HPDE6-E6E7 (cell line): Measurements from ENCODE around the gene PCCB.
"Not testable (repeated sequence)": the region's sequence is repeated elsewhere in the genome, so short reads cannot be mapped to it uniquely, and the experiment has no call there.

ENCODE experiments used
- DNase-seq: peaks from one replicate; pipeline ENCODE4 v3.0.0; 2011; ENCODE audit warnings: missing footprints; ENCODE audit errors: extremely low spot score

PCCB gene

DNA sequence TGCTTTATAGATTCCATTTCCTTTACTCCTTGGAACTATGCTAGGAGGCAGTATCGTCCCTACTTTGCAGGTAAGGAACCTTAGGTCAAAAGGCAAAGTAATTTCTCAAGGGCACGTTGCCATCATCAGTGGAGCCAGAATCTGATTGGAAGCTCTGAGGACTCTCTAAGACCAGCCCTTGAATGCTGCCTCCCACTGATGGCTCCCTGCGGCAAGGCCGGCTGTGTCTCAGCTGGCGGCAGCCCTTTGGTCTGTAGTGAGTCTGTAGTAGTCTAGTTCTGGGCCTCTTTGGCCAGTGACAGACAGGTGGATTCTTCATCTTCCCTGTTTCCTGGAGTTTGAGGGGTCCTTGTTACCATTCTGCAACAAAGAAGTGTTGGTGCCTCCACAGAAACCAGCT, 76.2 kb downstream of the PCCB start:
- no peak for DNase-seq

DNA sequence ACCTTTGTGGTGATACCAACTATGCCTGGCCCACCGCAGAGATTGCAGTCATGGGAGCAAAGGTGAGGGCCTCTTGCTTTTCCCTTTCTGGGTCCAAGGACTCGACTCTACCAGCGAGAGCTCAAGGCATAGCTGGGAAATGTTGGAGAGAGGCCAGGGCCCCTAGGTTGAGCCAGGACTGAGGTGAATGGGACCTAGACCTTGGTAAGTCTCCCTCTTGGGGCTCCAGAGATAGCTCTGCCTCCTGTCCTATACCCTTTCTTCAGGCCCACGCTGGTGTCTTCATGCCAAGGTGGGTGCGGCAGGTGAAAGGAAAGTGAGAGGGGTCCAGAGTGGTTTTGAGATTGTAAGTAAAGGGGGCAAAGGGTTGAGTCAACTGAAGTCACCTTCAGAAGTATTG, 77.5 kb downstream of the PCCB start:
- no peak for DNase-seq

DNA sequence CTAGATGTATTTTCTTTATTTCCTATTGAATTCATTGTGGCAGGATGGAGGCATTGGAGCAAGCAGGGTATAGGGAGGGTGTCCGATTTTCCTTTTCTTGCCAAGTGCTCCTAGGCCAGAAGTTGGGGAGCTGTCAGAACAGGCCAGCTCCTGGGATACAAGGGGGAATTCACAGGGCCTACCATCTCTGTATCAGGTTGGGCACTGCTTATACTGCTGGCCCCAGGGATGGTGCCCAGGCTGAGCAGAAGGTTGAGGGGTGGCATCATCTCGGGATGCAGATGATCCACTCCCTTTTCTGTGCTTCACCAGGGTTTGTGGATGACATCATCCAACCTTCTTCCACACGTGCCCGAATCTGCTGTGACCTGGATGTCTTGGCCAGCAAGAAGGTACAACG, 79.5 kb downstream of the PCCB start:
- DNase-seq, result no peak

DNA sequence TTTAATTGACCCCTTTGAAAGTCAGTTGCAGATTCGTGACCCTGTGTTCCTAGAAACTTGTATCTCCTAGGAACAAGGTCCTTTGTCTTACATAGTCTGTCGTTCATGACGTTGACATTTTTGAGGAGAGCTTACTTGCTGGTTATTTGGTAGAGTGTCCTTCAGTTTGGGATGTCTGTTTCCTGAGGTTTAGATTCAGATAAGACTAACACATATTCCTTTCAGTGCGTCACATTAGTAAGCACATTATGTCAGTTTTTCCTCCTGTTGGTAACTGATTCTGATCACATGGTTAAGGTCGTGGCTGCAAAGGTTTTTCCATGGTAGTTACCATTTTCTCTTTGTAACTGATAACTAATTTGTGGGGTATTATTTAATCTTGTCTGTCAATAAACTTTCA, 80.8 kb downstream of the PCCB start:
- no peak for DNase-seq

DNA sequence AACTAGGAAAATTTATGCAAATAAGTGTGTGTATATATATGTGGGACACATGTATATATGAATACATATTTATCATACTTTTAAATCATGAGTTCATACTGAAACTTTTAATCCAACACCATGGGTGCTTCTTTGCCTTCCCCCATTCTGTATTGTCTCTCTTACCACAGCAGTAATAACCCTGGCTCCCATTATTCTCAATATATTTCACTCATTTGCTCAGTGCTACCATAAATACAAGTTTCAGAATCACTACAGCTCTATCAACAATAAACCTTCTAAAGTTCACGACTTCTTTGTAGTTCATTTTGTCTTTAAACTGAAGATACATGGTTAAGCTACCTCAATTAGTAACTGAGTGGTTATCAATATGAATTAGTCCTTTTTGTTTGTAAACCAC, 82.2 kb downstream of the PCCB start:
- no peak for DNase-seq

DNA sequence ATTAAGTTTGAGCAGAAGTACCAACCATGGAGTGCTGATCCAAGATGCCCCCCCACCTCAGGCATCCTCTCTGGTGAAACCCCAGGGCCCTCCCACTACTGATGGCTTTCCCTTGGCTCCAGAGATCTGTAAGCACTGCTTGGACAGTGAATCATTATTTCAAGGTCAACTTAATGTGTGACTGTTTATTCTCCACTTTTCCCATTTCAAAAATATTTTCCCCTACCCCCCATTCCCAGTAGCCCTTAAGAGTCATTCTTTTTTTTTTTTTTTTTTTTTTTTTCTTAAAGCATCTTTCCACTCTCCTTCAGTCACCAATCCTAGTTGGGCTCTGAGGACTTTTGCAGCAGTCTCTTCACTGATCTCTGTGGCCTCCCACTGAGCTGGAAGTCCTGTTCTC, 82.6 kb downstream of the PCCB start:
- DNase-seq, result no peak

DNA sequence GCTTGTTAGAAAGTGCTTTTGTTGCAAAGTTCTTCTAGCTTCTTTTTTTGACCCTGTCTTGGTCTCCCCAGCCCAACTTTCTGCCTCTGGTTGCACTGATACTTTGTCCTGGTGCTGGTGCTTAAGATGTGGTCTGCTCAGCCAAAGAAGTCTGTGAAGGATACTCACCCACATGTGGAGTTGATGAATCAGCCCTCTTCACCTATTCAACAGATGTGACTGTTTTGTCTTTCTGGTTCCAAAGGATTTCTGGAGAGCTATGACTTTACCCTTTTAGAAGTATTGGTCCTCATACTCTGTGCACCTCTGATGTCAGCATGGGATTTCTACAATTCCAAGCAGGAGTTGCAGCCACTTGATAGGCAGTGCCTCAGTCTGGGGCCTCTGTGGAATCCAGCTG, 84.1 kb downstream of the PCCB start:
- no peak for DNase-seq

DNA sequence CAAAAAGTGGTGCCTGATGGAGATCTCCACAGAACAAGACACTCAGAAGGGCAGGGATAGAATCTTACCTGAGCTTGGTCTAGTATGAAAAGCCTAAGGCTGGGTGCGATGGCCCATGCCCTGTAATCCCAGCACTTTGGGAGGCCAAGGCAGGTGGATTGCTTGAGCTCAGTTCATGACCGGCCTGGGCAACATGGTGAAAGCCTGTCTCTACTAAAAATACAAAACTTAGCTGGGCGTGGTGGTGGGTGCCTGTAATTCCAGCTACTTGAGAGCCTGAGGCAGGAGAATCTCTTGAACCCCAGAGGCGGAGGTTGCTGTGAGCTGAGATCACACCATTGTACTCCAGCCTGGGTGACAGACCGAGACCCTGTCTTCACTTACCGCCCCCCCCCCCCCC, 84.6 kb downstream of the PCCB start:
- DNase-seq, result not testable (repeated sequence)

DNA sequence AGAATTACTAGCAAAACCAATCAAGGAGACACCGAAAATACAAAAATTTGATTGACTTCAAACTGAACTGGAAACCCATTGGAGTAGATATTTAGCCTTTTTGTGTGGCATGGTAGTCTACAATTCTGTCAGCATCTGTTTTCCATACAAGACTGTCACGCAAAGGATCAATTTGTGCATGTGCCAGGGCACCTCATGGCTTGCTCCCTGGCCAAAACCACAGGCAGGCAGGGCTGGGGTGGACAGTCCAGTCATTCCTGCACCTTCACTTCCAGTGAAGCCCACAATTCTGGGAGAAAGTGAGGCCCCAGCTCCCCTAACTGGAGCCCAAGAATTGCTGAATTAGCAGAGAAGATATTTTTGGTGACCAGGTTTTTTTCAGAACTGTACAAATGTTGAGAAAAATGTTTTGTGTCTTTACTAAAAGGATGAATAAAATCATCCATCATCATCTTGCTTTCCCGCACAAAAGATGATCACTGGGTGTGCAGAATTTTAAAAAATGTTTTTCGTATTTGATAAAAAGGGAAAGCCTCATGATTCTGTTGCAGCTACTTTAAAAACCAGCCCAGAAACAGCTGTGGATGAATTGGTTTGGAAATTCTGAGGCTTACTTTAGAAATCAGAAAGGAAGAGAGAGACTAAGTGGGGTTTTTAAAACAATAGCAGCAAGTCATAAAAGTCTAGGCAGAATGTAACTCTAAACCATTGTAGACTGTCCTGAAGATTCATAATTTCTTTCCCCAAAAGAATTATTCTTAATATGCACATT, 86.4 kb downstream of the PCCB start:
- no peak for DNase-seq

DNA sequence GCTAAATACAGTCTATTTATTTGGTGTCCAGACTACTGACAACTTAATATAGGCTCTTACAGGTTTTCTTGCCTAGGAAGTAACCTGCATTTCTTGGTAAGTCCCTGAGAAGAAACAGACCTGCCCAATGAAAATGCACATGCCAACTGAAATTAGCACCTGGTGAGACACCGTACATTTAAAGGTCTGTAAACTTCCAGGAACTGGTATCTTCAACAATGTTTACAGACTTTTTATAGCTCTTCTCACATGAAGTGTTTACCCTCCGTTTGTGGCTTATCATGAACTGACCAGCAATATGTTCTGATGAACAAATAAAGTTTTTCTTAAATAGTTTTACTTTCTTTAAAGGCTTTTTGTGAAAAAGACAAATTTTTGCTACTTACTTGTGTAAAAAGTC, 93.3 kb downstream of the PCCB start:
- DNase-seq, result no peak

DNA sequence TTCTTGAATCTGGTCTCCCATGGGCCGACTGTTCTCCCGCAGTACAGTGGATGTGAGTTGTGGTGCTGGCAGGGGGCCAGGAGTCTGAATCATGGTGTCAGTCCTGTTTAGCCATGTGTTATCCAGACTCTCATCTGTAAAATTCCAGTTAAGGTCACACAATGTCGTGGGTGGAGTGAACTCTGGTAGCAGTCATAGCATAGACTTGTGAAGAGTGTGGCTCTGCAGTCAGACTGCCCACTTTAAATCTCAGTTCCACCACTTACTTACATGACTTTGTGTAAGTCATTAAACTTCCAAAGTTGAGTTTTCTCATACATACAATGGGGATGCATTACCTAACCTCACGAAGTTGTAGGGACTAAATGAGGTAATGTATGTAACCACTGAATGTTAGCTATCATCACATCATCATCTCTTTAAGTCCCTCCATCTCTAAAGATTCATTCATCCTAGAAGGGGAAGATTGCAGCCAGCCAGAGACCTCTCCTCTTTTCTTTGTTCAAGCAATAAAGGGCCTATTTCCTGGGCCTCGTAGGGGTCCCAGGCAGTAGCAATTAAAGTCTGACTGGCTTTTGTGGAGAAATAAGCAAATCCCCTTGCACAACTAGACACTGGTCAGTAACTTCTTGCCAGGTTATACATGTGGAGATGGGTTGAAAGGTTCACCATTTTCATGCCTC, 93.9 kb downstream of the PCCB start:
- DNase-seq, result peak; percentile 56

DNA sequence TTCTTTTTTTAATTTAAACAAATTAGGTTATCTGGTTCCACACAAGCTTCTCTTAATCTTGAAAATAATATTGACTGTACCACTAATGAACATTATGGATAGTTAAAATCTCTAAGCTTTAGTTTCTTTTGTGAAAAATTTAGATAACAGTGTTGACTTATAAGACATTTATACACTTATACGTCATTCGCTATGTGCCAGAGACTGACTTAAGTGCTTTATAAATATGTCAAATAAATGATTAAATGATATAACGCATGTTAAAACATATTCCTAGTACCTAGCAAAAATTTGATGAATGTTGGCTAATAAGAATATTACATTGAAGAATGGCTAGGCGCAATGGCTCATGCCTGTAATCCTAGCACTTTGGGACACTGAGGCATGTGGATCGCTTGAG, 96.3 kb downstream of the PCCB start:
- no peak for DNase-seq

DNA sequence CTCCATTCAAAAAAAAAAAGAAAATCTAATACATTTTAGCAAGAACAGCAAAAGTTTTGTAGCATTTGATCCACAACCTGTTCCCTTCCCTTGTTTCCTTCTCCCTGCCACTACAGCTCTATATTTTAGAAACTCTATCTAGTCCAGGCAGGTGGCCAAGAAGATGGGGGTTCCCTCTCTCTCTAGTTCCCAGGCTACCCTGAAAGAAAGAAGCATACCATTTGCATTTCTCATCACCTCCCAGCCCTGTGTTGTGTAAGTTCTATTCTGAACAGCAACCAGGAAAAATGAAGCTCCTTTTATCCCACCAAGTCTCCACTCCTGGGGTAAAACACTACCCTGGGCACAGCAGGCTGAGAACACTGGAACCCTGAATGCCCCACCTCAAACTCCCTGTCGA, 100.0 kb downstream of the PCCB start:
- DNase-seq, result peak; percentile 67

DNA sequence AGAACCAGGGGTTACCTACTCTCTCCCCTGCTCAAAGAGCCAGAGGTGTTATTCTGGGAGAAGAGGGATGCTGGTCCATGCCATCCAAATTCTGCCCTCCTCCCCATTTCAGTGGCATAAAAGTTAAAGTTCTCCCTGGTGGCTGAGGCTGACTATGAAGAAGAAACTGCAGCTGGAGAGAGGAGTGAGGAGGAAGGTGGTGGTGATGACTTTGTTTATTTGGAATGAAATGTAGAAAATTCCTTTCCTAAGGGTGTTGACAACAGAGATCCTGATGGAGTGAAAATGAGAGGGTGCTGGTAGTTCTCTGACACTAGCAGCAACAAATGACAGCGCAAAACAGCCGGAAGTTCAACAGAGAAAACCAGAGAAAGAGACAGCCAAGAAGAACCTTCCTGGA, 100.4 kb downstream of the PCCB start:
- no peak for DNase-seq

DNA sequence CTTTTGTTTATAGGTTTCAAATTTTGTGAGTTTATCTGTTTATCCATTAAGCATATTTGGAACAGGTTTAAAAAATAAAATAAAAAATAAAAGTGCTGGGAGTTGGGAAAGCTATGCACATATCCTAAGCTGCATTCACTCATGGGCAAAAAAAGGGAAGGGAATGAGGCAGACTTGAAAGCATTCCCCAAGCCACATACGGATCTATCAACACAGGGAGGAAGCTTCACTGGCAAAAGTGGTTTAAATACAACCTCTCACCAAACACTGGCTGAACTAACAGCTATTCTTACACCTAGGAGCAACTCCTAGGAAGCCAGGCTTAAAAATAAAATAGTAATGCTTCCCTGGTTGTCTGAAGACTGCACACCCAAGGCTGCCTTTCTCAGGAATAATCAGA, 101.2 kb downstream of the PCCB start:
- DNase-seq, result no peak

DNA sequence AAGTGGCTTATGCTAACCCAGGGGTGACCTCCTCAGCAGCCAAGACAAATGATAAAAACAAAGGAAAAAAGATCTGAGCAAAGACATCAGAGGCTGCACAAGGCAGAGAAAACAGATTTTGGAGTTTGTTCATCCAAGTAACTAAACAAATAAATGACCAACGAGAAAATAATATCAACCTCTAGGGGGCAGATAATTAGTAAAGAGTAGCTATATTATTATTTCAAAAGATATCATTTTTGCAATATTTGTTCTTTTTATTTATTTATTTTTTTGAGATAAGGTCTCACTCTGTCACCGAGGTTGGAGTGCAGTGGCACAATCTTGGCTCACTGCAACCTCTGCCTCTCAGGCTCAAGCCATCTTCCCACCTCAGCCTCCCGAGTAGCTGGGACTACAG, 101.8 kb downstream of the PCCB start:
- no peak for DNase-seq

DNA sequence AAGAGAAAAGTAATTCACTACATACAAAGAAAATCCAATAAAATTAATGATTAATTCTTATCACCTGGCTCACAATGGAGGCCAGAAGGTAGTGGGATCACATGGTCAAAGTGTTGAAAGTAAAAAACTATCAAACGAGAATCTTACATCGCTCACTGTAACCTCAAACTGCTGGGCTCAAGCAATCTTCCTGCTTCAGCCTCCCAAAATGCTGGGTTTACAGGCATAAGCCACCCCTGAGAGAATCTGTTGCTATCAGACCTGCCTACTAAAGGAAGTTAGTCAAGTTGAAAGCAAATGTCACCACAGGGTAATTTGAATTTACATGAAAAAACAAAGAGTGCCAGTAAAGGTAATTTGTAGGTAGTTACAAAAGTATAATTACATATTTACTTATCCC, 103.3 kb downstream of the PCCB start:
- DNase-seq, result no peak

DNA sequence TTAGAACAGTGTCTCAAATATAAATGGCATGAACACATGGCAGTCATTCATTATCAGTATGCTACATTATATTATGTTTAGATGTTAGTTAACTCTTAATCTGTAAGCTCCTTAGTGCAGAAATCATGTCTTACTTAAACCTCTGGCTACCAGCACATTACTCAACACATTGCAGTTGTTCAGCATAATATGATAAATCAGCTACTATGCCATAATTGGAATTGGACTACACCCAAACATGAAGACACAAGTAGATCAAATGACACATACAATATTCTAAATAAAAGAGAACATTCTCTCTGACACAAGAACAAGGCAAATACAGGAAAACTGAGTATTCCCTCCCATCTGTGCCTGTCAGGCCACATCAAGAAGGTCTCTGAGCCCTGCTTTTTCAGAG, 116.1 kb downstream of the PCCB start:
- no peak for DNase-seq

DNA sequence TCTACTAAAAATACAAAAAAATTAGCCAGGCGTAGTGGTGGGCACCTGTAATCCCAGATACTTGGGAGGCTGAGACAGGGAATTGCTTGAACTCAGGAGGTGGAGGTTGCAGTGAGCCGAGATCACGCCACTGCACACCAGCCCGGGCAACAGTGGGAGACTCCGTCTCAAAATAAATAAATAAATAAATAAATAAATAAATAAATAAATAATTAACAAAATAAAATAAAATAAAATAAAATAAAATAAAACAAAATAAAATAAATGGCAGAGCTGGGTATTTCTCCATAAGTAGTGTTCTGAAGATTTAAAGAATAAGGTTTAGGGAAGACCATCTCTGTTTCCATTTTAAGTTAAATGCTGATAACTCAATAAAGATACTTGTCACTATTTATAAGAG, 125.7 kb downstream of the PCCB start:
- DNase-seq, result not testable (repeated sequence)

DNA sequence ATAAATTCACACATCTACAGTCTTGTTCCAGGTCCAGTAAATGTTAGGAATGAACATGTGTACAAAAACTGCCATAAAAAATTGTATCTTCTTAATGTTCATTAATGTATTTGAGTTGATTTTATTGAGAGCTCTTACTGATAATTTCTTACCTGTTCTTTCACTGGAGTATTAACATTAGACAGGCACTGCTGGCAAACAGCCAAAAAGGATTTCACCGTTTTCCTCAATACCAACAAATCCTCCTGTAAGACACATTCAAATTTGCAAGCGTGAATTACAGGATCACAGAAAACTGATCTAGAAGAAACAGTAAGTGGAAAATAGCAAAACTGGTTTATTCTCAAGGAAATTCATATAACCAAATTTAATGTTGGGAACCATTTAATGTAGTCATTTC, 127.4 kb downstream of the PCCB start:
- no peak for DNase-seq

DNA sequence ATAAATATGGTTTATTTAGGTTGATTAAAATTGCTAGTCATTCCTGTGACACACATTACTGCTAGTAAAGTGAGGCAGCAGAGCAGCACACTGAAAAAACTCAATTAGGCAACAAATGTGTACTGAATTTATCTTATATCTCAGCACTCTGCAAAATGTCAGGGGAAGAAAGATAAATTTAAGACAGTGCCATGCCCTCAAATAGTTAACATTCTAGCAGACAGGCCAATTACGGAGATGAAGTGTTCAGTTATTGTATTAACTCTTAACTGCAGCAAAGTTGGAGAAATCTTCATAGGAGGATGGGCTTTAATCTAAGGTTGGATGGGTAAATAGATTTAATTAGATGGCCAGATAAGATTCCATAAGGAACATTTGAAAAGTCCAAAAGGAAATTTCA, 127.9 kb downstream of the PCCB start:
- DNase-seq, result no peak
